ENCODE measurements around the gene RELN.

The RELN gene

DNA sequence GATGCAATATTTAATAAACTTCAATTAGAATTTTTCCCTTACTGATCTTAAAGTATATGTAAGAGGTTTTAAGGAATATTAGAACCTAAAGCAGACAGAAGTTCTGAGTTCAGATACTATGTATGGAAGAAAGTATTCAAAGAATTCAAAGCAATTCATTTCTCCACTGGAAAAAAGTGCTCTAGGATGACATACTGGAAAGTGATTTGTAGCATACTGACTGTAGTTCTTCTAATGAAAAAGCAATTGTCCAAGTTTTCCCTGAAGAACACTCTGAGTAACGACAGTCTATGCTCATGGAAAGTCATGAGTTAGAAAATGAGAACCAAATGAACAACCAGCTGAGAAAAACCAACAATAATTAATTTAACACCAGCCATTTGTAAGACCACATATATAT lies 362.7 kb downstream of the RELN start:
- ChIA-PET CTCF (no interaction called here), POLR2A (ENCODE audit: low non-redundant PET) (no interaction called here)
- no peak for DNase-seq (ENCODE audit: low spot score)
- H3K27ac ChIP-seq: no peak overlapping the region
- TF ChIP-seq, protein P1, sequence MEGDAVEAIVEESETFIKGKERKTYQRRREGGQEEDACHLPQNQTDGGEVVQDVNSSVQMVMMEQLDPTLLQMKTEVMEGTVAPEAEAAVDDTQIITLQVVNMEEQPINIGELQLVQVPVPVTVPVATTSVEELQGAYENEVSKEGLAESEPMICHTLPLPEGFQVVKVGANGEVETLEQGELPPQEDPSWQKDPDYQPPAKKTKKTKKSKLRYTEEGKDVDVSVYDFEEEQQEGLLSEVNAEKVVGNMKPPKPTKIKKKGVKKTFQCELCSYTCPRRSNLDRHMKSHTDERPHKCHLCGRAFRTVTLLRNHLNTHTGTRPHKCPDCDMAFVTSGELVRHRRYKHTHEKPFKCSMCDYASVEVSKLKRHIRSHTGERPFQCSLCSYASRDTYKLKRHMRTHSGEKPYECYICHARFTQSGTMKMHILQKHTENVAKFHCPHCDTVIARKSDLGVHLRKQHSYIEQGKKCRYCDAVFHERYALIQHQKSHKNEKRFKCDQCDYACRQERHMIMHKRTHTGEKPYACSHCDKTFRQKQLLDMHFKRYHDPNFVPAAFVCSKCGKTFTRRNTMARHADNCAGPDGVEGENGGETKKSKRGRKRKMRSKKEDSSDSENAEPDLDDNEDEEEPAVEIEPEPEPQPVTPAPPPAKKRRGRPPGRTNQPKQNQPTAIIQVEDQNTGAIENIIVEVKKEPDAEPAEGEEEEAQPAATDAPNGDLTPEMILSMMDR (conservative IDR thresholded peaks at IDR 0.05; ENCODE audit: low read depth): no peak

DNA sequence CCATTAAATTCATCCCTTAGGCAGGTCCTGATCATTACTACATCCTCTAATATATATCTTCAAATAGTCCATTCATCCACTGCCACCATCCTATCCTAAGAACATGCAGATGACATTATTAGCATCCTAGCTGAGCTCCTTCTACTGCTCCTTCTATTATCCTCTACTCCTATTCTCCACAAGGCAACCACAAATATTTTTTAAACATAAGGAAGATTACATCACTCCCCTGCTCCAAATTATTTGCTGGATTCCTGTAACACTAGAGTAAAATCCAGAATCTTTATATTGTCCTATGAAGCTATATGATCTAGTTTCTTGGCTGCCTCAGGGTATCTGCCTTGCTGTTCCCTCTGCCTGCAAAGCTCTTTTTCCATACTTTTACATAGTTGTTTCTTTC lies 367.2 kb downstream of the RELN start:
- no peak for DNase-seq (ENCODE audit: low spot score)
- POLR2A ChIA-PET (ENCODE audit: low non-redundant PET): no interaction called here
- CTCF ChIA-PET: interaction anchor here (0.6 kb wide), 1 partner anchor 39 kb away, joined by 3 read pairs; no protein-coding TSS in a partner anchor
- TF ChIP-seq, protein P1 (conservative IDR thresholded peaks at IDR 0.05; ENCODE audit: low read depth): no peak
- H3K27ac ChIP-seq: no peak overlapping the region

DNA sequence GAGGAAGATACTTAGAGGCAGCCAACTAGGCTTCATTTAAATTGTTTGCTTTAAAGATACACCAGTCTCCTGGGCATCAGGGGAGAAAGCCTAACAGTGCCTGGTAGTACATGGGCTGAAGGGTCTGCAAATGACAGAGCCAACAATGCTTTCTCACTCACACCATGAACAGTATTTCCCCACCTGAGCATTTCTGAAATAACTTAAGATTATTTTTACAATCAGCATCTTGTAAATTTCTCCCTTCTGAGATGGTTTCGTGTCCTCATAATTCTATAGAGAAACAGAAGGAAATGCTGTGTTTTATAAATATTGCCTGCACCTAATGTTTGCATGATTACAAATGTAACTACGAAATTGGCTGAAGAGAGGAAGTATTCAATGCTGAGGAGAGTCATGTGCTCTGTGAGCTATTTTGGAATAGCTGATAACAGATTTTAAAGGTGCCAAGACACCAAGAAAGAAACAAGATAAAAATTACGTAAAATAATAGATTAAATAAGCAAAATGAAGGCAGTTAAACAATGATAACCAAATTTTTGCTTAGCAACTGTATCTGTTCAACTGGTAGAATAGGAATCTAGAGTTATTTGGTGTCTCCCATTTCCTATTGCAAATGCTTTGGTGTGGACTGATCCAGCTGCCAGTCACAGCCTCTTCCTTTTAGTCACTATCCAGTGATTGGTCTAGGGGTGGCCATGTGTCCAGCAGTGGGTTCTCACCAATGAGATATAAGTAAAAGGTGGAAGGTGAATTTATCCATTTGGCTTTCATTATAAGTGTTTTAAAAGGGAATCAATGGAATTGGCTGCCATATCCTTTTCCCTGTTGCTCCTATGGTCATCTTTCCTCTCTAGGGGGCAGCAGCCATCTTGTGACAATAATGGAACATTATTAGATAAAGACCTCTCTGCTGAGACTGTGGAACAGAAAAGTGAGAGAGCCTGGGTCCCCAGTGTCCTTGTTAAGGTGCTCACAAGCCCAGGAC lies 375.5 kb downstream of the RELN start:
- POLR2A ChIA-PET (ENCODE audit: low non-redundant PET): interaction anchor here (0.5 kb wide), 1 partner anchor 53 kb away, joined by 3 read pairs; no protein-coding TSS in a partner anchor
- DNase-seq (ENCODE audit: low spot score): no peak

DNA sequence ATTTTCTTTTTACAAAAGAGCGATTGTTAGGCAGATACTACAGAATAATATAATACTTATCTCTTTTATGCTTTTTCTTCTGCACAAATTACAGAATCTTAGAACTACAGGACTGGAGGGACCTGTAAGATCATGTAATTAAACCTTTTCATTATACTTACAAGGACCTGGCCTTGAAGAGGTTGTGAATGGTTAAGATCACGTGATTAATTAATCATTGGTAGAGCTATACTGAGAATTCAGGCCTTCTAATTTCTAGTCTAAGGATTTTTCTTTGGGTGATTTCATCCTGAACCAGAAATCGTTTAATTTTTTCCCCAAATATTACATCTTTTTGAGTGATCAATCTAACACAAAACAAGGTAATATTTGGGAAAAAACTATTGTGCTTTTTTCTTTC lies 379.7 kb downstream of the RELN start:
- no peak overlapping the region for H3K27ac ChIP-seq
- CTCF ChIA-PET: interaction anchor here (0.7 kb wide), 1 partner anchor 1286 kb away, joined by 5 read pairs; no protein-coding TSS in a partner anchor
- TF ChIP-seq, protein P1 (conservative IDR thresholded peaks at IDR 0.05; ENCODE audit: low read depth): no peak
- no peak for DNase-seq (ENCODE audit: low spot score)
- POLR2A ChIA-PET (ENCODE audit: low non-redundant PET): no interaction called here

More for the DNA sequence above, 375.5 kb downstream of the RELN start:
- CTCF ChIA-PET: interaction anchor here (0.6 to 1.0 kb wide), 2 partner anchors 139 to 580 kb away, joined by 4 to 7 read pairs; no protein-coding TSS in a partner anchor
- TF ChIP-seq, protein P1 (conservative IDR thresholded peaks at IDR 0.05; ENCODE audit: low read depth): no peak; the same call in 1 of the 2 replicates
- no peak overlapping the region for H3K27ac ChIP-seq

DNA sequence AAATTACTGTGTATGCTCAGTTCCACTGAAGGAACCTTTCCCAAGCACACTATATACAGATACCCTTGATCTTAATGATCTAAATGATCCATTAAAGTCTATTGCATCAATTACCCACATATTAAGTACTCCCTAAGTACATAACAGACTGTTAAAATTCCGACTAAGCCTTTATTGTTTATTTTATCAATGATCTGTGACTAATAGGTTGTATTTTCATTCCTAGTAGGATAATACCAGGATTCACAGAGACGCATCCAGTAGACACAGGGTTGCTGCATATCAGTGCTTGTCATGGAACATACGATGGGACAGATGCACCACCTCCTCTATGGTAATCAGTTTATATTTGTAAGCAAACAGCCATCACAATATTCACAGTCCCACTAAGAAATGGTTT lies 383.8 kb downstream of the RELN start:
- no peak for DNase-seq (ENCODE audit: low spot score)
- POLR2A ChIA-PET (ENCODE audit: low non-redundant PET): no interaction called here
- TF ChIP-seq, protein P1 (conservative IDR thresholded peaks at IDR 0.05; ENCODE audit: low read depth): no peak
- CTCF ChIA-PET: no interaction called here
- H3K27ac ChIP-seq: no peak overlapping the region

DNA sequence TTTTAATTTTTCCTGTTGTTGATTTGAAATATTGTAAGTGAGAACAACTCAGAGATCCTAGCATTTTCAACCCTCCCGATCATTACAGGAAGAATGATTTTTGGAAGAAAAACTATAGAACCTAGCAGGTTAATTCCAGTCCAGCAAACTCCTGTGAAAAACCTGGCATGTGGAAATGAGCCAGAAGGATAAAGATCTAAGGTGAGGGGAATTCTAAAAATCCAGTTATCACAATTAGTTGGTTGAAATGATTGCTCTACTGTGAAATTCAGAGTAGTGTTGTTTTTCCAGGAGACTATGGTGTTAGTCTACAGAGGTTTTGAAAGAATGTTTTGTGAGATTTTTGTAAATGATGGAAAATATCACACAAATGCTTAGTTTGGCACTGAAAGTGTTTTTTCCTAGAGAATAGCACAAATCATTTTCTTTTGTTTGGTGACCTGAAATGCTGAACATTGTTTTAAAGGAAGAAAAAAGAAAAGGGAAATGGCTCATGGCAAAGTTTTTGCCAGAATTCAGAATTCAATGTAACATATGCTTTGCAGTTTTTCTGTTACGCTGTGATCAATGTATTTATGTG lies 391.0 kb downstream of the RELN start:
- TF ChIP-seq, protein P1 (conservative IDR thresholded peaks at IDR 0.05; ENCODE audit: low read depth): no peak
- POLR2A ChIA-PET (ENCODE audit: low non-redundant PET): no interaction called here
- CTCF ChIA-PET: no interaction called here
- H3K27ac ChIP-seq: no peak overlapping the region
- DNase-seq (ENCODE audit: low spot score): no peak

All from RWPE1 (cell line).